Activated T-helper 9 cell treated with anti-CD3 and anti-CD28 coated beads, Interleukin-2, amount 50 U/mL, for 16 hours (primary cell): ENCODE data around the gene PNPT1.
"Not testable (repeated sequence)": the region's sequence is repeated elsewhere in the genome, so short reads cannot be mapped to it uniquely, and the experiment has no call there.

ENCODE experiments used
- DNase-seq: peaks from one replicate; pipeline ENCODE4 v3.0.0-alpha.2; 2020; ENCODE audit warnings: low read depth

The PNPT1 gene

GRCh38 chr2:55596795-55597194 lies 96.8 kb downstream of the PNPT1 start:
- DNase-seq, result not testable (repeated sequence)

- no peak for DNase-seq
These were observed 98.1 kb downstream of the PNPT1 start for GRCh38 chr2:55595536-55595935.

- no peak for DNase-seq
These were observed 101.5 kb downstream of the PNPT1 start for GRCh38 chr2:55592130-55592529.

- no peak for DNase-seq
These were observed 102.7 kb downstream of the PNPT1 start for GRCh38 chr2:55590810-55591440.

GRCh38 chr2:55585451-55586080 lies 108.1 kb downstream of the PNPT1 start:
- no peak for DNase-seq
